ENCODE results near the gene EMX1. TPM values are rescaled to one million over a fixed set of nuclear protein-coding genes. Genes with fewer than 3 reads are reported as not detected.

EMX1 gene
- total RNA-seq, 1 donor: not detected

DNA sequence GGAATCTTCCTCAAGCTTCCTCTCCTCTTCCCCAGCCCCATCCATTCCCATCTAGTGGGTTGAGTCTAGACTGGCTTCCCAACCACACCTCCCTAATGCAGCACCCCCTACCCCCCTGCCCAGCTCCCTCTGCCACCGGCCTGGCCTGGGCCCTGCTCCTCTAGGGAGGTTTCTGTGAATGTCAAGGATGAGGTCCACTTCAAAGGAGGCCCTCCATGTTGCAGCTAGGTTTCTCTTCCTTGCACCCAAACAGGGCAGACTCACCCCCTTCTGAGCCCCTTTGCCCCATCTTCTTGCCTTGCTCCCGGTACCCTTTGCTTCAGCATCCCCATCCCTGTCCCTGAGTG lies 18.3 kb downstream of the EMX1 start:
- no peak overlapping the region for H3K4me3 ChIP-seq (ENCODE audit: low read depth, low read length)
- TF ChIP-seq, protein P1, sequence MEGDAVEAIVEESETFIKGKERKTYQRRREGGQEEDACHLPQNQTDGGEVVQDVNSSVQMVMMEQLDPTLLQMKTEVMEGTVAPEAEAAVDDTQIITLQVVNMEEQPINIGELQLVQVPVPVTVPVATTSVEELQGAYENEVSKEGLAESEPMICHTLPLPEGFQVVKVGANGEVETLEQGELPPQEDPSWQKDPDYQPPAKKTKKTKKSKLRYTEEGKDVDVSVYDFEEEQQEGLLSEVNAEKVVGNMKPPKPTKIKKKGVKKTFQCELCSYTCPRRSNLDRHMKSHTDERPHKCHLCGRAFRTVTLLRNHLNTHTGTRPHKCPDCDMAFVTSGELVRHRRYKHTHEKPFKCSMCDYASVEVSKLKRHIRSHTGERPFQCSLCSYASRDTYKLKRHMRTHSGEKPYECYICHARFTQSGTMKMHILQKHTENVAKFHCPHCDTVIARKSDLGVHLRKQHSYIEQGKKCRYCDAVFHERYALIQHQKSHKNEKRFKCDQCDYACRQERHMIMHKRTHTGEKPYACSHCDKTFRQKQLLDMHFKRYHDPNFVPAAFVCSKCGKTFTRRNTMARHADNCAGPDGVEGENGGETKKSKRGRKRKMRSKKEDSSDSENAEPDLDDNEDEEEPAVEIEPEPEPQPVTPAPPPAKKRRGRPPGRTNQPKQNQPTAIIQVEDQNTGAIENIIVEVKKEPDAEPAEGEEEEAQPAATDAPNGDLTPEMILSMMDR (IDR thresholded peaks at IDR 0.05; ENCODE audit: insufficient read depth, low read depth, low read length): no peak
- DNase-seq (ENCODE audit: low read depth): no peak

DNA sequence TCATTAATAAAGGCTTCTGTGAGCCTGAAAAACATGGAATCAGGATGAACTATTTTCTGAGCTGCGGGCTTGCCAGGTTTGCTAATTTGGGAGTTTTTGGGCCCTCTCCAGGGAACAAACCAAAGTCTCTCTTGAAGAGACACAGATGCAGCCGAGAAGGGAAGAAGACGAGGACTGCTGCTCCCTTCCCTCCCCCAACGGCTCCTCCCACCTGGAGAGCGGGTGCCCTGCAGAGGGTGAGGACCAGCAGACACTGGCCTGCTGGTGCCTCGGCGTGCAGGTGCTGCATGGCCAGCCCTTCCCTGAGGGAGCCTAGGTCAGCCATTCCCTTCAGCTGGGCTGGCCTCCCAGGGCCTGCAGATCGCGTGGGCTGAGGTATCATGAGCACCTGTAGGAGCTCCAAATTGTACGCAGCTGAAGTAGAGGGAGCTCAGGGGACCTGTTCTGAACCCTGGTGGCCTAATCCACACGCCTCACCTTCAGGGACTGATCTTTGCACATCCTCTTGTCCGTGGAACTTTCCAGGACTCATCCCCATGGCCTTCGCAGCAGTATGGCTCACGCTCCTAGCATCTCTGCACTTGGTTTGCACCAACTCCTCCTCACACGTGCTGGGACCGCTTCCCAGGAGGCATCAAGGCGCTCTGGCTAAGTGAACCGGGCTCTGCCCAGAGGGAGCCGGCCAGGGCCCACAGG lies 19.5 kb downstream of the EMX1 start:
- TF ChIP-seq, protein P1 (IDR thresholded peaks at IDR 0.05; ENCODE audit: insufficient read depth, low read depth, low read length): no peak
- H3K4me3 ChIP-seq (ENCODE audit: low read depth, low read length): no peak overlapping the region
- DNase-seq (ENCODE audit: low read depth): no peak

DNA sequence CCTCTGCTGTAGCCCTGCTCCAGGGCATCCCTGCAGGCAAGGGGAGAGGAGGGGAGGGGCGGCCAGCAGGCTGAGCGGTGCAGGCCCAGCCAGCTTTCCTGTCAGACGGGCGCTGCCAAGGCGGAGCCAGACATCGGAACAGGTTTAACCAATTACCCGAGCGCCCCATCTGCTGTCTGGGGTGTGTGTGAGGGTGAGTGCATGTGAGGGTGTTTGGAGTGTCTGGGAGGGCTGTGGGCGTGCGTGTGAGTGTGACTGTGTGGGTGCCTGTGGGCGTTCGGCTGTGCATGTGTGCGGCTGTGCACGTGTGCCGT lies 20.0 kb downstream of the EMX1 start:
- DNase-seq (ENCODE audit: low read depth): no peak
- TF ChIP-seq, protein P1 (IDR thresholded peaks at IDR 0.05; ENCODE audit: insufficient read depth, low read depth, low read length): no peak

DNA sequence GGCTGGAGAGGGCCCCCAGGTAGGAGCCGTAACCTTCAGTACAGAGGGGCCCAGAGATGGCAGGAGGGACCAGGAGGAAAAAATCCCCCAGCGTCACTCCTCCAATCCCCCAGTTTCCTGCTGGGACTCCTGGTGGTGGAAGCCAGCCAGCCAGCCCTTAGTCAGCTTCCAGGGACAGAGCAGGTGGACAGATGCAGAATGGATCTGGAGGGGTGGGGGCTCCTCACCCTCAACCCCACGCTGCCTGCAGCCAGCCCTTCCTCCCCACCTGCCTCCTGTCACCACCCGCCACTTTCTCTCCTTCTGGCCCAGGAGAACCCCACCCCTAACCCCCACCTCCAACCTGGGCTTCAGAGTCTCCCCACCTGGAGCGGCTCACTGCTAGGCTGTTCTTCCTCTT lies 21.1 kb downstream of the EMX1 start:
- TF ChIP-seq, protein P1 (IDR thresholded peaks at IDR 0.05; ENCODE audit: insufficient read depth, low read depth, low read length): no peak
- no peak for DNase-seq (ENCODE audit: low read depth)
- H3K4me3 ChIP-seq (ENCODE audit: low read depth, low read length): no peak overlapping the region

More for the DNA sequence above, 20.0 kb downstream of the EMX1 start:
- H3K4me3 ChIP-seq (ENCODE audit: low read depth, low read length): no peak overlapping the region

DNA sequence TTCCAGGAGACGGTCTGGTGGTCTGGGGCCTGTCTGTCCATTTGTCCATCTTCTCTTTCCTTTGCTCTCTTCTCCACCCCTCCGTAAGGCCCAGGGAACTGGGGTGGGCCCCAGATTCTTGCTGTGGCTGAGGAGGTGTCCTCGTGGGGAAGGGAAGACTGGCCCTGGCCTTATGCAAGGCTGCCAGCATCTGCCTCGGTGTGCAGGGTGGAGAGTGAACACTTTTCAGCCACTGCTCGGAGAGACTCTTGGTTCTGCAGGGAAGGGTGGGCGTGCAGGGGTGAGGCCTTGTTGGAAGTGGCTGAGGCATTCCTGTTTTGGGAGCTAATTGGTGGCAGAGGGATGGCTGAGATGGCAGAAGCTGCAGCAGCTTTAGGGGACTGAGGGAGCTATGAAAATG lies 23.0 kb downstream of the EMX1 start:
- TF ChIP-seq, protein P1 (IDR thresholded peaks at IDR 0.05; ENCODE audit: insufficient read depth, low read depth, low read length): no peak
- H3K4me3 ChIP-seq (ENCODE audit: low read depth, low read length): no peak overlapping the region
- DNase-seq (ENCODE audit: low read depth): no peak

DNA sequence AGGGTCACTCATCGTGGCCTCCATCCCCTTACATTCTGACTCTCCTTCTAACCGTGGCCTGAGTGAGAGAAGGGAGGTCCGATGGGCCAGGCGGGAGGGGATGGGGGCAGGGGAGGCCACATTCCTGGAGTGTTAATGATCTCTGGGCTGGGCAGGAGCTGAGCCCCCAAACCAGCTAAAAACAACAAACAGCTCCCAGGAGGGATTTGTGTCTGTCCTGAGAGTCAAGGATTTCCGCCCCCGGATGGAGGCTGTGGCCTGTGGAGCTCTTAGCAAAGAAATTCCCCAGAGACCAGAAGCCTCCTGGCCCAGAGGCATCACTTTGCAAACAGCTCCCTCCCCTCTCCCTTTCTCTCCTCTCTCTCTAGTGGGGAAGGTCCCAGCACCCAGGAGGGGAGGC lies 23.5 kb downstream of the EMX1 start:
- peak; percentile 20 for DNase-seq (ENCODE audit: low read depth)
- TF ChIP-seq, protein P1 (IDR thresholded peaks at IDR 0.05; ENCODE audit: insufficient read depth, low read depth, low read length): no peak
- H3K4me3 ChIP-seq (ENCODE audit: low read depth, low read length): no peak overlapping the region

DNA sequence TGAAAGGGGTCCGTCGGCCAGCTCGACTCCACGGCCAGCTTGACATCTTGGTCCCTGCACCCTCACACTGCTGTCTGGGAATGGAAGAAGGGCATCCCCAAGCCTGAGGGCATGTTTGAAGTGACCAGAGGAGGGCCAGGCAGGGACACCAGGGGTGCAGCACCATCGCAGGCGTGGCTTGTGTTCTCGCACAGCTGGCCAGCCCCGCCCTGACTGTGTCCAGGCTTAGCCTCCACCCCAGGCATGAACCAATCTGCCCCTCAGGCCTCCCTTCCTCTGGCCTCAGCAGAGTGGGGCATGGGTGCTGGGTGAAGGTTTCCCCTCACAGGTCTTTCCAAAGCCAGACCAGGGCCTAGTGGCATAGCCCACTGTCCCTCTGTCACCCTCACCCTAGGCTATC lies 25.0 kb downstream of the EMX1 start:
- H3K4me3 ChIP-seq (ENCODE audit: low read depth, low read length): no peak overlapping the region
- no peak for DNase-seq (ENCODE audit: low read depth)
- TF ChIP-seq, protein P1 (IDR thresholded peaks at IDR 0.05; ENCODE audit: insufficient read depth, low read depth, low read length): no peak
